Mucosa of descending colon (tissue), 3 donors: ENCODE data around the gene NRG3. TPM values are rescaled to one million over a fixed set of nuclear protein-coding genes. Genes with fewer than 3 reads are reported as not detected.
A peak's percentile ranks its signal among the peaks of the same experiment; 100 is the strongest.

ENCODE experiments used
- ATAC-seq: fragments of 200-7000 bp; cut with Tn5 transposase; one replicate; pipeline ENCODE4 v1.9.1; 2020; ENCODE audit warnings: mild to moderate bottlenecking, moderate library complexity
- DNase-seq, 3 donors: peaks; one replicate each; pipeline ENCODE4 v3.0.0-alpha.2; 2020
- H3K36me3 ChIP-seq: fragments of 200-600 bp; one replicate; pipeline ENCODE4 v1.8.0; 2021; ENCODE audit warnings: low read depth, mild to moderate bottlenecking
- H3K4me1 ChIP-seq: fragments of 200-600 bp; one replicate; pipeline ENCODE4 v1.8.0; 2021; ENCODE audit warnings: low read depth, mild to moderate bottlenecking
- H3K4me3 ChIP-seq: fragments of 200-600 bp; one replicate; pipeline ENCODE4 v1.8.0; 2021; ENCODE audit warnings: mild to moderate bottlenecking
- H3K9me3 ChIP-seq: fragments of 200-600 bp; one replicate; pipeline ENCODE4 v1.8.0; 2021; ENCODE audit warnings: mild to moderate bottlenecking
- intact Hi-C, 2 donors: fragments of 100-400 bp; cut with DNase I in 1 of 2; cut with micrococcal nuclease in 1 of 2; formaldehyde crosslinking; loops; one replicate each; pipeline versions ENCODE4 v1.11.0 to v1.11.1; 2022; cut with DNase I, micrococcal nuclease
- total RNA-seq, 3 donors: library from RNA; stranded (reverse); fragmentation: NEBNext Ultra II Directional in 2 of 3; extraction: Animal tissue kit (Norgen Biotek cat#: 25700) in 2 of 3; gene quantifications; one replicate each; pipeline versions ENCODE4 v1.2.1 to v1.2.4, GENCODE V29; 2021 to 2023
- TF ChIP-seq, protein P1 (sequence below): fragments of 200-600 bp; IDR thresholded peaks from one replicate; pipeline ENCODE4 v1.8.0; 2022; ENCODE audit warnings: antibody characterized with exemption, mild to moderate bottlenecking
- donor health status: DM: no; HTN: no; CAD: no; lungs with moderate emphysema.
- donor health status: DM: no; HTN: no; CAD: no.
- donor health status: DM: no; HTN: yes; CAD: no.

NRG3 gene
- total RNA-seq, 3 donors from 2014 or later = 0.12 to 0.73 (median 0.23) TPM

DNA sequence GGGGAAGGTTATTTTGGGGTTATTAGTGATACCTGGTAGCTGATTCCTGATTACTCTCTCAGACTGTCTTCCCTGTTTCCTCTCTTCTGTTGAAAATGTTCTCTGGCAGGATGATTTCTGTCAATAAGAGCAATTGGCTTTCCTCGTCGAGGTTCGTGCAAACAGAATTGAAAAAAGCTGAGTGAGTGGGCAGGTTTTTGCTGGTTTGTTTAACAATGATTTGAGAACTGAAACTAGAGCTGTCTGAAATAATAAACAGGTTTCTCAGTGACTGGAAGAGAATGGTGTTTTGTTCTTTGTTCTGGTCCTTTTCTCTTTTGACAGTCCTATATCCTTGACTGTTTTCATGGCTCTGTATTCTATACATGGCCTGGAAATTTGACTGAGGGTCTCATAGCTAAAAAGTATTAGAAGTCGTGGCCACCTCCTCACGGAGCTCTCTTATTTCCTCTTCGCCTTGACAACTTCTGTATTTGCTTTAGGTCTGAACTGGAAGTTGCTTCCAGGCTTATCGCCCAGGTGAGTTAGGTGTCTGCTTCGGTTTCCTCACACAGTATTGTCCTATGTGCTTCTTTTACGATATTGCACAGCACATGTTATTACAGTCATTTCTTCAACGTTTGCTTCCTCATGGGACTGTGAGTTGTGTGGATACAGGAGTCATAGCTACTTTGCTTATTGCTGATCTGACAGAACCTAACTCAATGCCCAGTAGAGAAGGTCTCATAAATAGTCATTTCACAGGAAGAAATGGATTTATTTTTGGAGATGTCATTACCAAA, 403.6 kb downstream of the NRG3 start:
- no peaks in the 10 kb centered on the region for H3K9me3 ChIP-seq
- TF ChIP-seq, protein P1, sequence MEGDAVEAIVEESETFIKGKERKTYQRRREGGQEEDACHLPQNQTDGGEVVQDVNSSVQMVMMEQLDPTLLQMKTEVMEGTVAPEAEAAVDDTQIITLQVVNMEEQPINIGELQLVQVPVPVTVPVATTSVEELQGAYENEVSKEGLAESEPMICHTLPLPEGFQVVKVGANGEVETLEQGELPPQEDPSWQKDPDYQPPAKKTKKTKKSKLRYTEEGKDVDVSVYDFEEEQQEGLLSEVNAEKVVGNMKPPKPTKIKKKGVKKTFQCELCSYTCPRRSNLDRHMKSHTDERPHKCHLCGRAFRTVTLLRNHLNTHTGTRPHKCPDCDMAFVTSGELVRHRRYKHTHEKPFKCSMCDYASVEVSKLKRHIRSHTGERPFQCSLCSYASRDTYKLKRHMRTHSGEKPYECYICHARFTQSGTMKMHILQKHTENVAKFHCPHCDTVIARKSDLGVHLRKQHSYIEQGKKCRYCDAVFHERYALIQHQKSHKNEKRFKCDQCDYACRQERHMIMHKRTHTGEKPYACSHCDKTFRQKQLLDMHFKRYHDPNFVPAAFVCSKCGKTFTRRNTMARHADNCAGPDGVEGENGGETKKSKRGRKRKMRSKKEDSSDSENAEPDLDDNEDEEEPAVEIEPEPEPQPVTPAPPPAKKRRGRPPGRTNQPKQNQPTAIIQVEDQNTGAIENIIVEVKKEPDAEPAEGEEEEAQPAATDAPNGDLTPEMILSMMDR = no peak
- ATAC-seq = peak; percentile 81
- H3K36me3 ChIP-seq = no peaks in the 10 kb centered on the region
- H3K4me1 ChIP-seq = no peaks in the 10 kb centered on the region
- peak in 1 of 3 donors; percentile 8 for DNase-seq
- intact Hi-C loops = no loop called here
- no peak overlapping the region for H3K4me3 ChIP-seq

DNA sequence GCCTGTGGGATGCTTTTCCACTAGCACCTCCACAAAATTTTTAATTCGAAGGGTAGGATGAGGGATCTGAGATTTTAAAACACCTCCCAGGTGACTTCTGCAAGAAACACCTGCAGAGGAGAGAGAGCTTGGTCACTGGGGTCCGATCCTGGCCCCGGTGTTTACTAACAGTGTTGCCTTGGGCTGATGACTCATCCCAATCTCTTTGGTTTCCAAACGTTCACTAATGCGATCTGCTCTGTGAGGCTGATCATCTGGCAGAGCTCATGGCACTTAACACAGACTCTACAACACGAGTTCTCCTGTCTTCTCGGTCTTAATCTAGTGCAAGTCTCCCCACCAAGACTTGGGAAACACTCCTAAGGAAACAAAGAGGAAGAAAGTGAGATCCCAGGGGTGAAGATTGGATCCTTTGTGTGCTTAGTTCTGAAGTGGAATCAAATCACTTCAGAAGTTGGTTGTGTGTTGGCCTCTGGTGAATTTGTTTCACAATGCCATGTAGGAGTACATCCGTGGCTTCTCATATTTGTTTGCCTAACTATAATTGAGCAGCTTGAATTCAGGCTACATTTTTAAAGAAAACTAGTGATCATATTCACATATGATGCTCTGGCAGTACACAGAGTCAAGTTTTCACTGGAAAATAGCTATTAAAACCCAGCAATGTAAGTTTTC, 407.9 kb downstream of the NRG3 start:
- TF ChIP-seq, protein P1 = no peak
- H3K9me3 ChIP-seq = no peaks in the 10 kb centered on the region
- ATAC-seq (no peak), DNase-seq (no peak)
- no peak overlapping the region for H3K4me3 ChIP-seq
- no peaks in the 10 kb centered on the region for H3K36me3 ChIP-seq
- H3K4me1 ChIP-seq = no peaks in the 10 kb centered on the region
- intact Hi-C loops = no loop called here

DNA sequence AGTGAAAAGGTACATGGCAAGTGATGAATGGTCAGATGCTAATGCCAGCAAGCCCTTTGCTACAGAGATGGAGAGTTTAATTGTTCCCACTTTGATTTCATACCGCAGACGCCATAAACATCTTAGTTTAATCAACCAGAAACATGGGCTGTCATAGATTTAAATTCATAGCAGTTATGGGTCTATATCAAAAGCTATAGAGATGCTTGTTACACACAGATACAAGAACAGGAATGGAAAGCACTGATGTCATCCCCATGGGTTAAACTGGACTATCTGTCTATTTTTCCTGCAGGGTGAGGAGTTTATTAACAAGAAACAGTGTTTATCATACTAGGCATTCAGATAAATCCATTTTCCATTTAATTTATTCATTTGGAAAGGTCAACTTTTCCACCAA, 409.2 kb downstream of the NRG3 start:
- no peaks in the 10 kb centered on the region for H3K36me3 ChIP-seq
- TF ChIP-seq, protein P1 = no peak
- no peak overlapping the region for H3K4me3 ChIP-seq
- intact Hi-C loops = no loop called here
- no peak for DNase-seq
- H3K9me3 ChIP-seq = no peaks in the 10 kb centered on the region
- no peaks in the 10 kb centered on the region for H3K4me1 ChIP-seq
- no peak for ATAC-seq

DNA sequence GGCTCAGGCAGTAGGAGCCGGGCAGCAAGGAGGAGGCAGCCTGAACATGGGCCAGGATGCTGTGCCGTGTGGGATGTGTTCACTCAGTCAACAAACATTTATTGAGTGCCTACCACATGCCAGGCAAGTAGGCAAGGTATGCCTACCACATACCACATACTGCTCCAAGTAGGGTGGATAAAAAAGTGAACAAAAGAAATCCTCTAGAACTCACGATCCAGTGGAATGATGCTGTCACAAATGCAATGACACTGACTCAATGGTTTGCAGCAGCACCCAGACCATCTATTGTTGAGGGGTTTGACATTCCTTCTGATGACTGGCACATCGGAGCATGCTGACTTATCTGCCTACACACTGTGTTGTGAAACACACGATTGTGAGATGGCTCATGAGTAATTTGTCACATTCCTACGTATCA, 413.5 kb downstream of the NRG3 start:
- no peak for ATAC-seq
- no peaks in the 10 kb centered on the region for H3K36me3 ChIP-seq
- TF ChIP-seq, protein P1 = no peak
- no peak overlapping the region for H3K4me3 ChIP-seq
- DNase-seq = no peak
- H3K9me3 ChIP-seq = no peaks in the 10 kb centered on the region
- intact Hi-C loops = no loop called here
- no peaks in the 10 kb centered on the region for H3K4me1 ChIP-seq

DNA sequence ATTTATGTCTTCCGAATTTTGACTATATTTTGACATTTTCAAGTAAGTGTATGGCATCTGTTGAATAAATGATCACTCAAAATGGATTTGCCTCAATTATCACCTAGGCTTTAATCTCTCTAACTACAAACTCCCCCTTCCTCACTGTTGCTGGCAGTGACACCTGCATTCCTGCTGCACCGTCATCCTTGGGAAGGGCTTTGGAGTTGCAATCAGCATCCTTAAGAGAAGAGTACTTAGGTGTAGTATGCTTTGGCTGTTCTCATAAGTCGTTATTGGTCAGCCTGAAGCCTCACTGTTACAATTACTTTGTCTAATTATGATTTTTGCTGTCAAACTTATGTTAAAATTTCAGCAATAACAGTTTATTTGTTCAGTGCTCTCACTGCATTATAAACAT, 415.0 kb downstream of the NRG3 start:
- H3K9me3 ChIP-seq = no peaks in the 10 kb centered on the region
- ATAC-seq (no peak), DNase-seq (no peak)
- intact Hi-C loops = no loop called here
- H3K4me1 ChIP-seq = no peaks in the 10 kb centered on the region
- TF ChIP-seq, protein P1 = no peak
- no peaks in the 10 kb centered on the region for H3K36me3 ChIP-seq
- no peak overlapping the region for H3K4me3 ChIP-seq
